HS-27A (cell line): Measurements from ENCODE around the gene ZNF276.
"Not testable (repeated sequence)": the region's sequence is repeated elsewhere in the genome, so short reads cannot be mapped to it uniquely, and the experiment has no call there.

Experiments used
- DNase-seq: peaks from one replicate; pipeline ENCODE4 v3.0.0-alpha.2; 2012; ENCODE audit warnings: low read depth, missing footprints

ZNF276 gene

GRCh38 chr16:89737341-89738071 is 16.2 kb downstream of the ZNF276 start:
- no peak for DNase-seq

DNA sequence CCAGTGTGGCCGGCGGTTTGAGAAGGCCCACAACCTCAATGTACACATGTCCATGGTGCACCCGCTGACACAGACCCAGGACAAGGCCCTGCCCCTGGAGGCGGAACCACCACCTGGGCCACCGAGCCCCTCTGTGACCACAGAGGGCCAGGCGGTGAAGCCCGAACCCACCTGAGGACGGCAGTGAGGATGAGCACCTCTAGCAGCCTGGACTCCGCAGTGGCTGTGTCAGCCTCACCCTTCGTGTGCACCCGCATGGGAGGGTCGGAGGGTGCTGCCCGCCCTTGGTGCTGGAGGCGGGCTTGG is 16.7 kb downstream of the ZNF276 start:
- DNase-seq: no peak

DNA sequence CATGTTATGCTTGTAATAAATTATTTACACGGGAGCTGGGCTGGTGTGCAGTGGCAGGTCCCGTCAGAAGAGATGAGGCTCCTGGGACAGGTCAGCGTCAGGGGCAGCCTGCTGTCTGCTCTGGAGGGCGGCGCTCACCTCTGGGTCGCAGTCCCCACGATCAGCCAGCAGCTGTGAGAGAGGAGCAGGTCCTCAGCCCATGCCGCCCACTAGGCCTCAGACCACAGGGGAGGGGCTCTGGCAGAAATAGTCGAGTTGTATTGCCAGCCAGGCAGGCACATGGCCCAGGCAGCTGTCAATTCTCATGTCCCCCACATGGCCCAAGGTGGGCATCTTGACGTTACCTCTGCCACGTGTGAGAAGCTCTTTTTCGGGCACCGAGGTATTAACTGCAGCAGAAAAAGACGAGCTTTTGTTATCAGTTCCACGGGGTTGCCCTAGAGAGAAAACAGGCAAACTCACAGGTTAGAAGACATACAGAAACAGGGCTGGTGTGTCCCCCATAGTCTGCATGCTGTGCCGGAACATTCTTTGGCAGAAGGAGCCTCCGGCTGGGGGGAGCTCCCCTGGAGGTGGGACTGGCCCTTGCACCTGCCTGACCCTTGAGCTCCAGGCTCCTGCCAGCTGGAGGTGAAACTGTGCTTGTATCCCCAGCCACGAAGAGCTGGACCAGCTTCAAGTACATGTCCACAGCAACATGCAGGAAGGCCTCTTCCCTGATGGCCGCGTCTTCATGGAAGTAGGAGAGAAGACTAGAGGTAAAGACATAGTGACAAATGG is 17.4 kb downstream of the ZNF276 start:
- DNase-seq: no peak

DNA sequence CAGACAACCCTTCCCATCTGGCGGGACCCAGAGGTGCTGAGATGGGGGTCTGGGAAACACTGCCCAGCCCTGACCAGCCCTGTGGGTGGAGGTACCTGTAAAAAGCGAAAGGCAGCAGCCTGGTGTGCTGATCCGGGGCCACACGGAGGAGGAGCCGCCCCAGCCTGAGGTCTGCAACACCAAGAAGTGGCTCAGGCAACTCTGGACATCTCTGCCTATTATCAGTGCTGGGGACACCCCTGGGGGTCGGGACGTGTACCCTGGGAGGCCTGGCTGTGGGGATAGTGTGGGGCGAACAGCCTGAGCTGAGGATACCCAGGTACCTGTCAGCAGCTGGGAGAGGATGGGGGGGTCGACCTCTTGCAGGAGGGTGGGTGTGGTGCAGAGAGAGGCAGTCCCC is 18.0 kb downstream of the ZNF276 start:
- DNase-seq: no peak

DNA sequence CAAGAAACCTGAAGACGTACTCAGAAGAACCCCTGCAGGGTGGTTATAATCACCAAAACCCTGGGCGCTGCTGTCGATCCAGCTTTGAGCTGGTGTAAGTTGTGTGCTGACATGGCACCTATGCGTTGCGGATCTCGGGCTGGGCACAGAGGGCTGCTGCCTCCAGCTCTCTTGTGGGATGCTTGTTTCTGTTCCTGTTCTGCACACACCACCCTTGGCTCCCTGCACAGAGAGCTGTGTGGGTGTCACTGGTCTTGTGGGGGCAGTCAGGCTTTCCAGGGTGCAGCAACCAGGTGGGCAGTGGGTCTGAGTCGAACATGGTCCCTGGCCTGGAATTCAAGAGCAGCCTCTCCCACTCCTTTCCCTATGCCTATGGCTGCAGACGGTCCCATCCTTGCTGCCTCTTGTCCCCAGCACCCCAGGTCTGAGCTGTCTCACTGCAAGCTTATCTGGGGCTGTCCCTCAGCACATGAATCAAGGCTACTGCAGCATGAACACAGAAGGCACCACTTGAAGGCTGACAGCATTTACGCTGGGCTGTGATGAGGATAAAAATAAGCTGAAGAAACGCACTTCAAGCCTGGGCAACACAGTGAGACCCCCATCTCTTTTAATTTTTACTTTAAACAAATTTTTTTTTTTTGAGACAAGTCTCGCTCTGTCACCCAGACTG is 20.1 kb downstream of the ZNF276 start:
- no peak for DNase-seq

- DNase-seq: no peak
Measured at GRCh38 chr16:89742948-89743347, 21.6 kb downstream of the ZNF276 start.

GRCh38 chr16:89744813-89745212 is 23.5 kb downstream of the ZNF276 start:
- DNase-seq: no peak

- DNase-seq: no peak
Measured at GRCh38 chr16:89746043-89746442, 24.7 kb downstream of the ZNF276 start.

DNA sequence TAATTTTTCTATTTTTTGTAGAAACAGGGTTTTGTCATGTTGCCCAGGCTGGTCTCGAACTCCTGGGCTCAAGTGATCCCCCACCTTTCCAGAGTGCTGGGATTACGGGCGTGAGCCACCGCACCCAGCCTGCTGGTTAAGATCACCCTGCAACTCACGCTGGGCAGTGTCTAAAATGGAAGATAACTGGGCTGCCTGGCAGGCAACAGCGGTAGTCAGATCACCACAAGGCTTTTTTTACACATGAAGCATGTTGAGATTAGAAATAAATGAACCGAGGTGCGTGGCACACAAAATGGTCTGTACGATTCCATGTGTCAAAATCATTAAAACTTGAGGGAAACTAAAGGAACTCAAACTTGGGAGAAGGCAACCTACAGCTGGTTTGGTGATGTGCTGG is 26.7 kb downstream of the ZNF276 start:
- no peak for DNase-seq

DNA sequence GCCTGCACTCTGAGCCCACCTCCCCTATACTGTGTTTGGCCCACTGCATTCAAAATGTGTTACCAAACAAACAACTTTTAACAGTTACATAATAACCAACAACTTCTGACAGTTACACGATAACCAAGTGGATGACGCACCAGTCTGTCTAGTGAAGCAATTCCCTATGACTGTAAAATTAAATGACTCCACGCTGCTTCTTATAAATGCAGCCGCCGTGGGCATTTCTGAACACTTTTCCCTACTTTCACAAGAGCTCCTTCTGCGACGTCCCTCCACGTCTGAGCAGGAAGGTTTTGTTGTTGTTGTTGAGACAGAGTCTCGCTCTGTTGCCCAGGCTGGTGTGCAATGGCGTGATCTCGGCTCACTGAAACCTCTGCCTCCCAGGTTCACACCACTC is 27.6 kb downstream of the ZNF276 start:
- DNase-seq: no peak

GRCh38 chr16:89749637-89750036 is 28.3 kb downstream of the ZNF276 start:
- no peak for DNase-seq

DNA sequence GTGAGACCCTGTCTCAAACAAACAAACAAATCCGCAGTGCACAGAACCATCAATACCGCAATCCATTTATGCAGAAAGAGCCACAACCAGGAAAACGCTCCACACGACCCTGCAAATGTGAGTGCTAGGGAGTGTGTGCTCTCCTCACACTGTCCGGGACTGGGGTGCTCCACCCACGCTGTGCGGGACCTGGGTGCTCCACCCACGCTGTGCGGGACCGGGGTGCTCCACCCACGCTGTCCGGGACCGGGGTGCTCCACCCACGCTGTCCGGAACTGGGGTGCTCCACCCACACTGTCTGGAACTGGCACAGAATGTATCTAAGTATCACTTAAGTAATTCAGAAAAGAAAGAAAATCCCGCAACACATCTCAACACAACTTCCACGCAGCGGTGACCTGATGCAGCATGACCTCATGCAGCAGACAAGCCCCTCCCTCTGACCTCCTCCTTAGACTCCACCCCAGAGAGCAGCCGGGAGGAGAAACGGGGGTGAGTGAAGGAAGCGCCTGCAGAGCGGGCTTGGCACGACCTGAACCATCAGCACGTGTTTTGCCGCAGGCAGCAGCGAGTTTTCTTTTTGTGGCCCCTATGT is 38.5 kb downstream of the ZNF276 start:
- no peak for DNase-seq

GRCh38 chr16:89761304-89761922 is 40.1 kb downstream of the ZNF276 start:
- no peak for DNase-seq

DNA sequence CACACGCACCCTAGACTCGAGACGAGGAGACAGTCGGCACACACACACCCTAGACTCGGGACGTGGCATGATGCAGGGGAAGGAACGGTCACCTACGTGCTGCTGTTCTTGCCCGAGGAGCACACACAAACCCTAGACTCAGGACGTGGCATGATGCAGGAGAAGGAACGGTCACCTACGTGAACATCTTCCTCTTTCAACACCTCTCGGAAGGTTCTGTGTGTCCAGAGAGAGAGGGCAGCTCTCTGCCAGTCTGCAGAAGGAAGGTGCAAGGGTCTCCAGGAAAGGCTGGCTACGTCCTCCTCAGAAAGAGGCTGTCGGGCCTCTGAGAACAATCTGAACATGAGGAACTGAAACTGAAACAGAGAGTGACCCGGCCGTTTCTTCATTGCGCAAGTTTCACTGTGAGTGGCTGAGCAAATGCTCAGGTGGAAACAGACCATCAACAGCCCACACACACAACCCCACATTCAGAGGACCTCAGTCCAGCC is 43.4 kb downstream of the ZNF276 start:
- no peak for DNase-seq

DNA sequence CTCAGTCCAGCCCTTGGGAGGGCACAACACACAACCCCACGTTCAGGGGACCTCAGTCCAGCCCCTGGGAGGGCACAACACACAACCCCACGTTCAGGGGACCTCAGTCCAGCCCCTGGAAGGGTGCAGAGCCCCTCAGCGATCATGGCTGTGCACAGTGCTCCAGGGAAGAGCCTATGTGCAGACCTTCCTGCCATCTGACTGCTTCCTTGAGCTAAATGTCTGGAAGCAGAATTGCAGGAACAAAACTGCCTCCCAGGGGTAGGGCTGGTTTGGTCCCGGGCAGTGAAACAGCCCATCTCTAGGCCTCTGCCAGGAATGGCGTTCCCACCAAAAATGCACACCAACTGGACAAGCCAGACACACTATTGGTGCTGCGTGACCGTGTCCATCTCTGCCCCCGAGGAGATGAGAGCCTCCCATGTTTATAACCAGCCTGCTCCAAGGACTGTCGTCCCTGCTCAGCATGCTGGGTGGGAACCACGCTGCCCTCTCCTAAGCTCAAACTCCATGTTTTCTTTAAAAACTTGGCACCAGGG is 44.0 kb downstream of the ZNF276 start:
- DNase-seq: no peak

GRCh38 chr16:89770367-89770766 is 49.0 kb downstream of the ZNF276 start:
- no peak for DNase-seq

GRCh38 chr16:89775223-89775622 is 53.9 kb downstream of the ZNF276 start:
- DNase-seq: no peak

DNA sequence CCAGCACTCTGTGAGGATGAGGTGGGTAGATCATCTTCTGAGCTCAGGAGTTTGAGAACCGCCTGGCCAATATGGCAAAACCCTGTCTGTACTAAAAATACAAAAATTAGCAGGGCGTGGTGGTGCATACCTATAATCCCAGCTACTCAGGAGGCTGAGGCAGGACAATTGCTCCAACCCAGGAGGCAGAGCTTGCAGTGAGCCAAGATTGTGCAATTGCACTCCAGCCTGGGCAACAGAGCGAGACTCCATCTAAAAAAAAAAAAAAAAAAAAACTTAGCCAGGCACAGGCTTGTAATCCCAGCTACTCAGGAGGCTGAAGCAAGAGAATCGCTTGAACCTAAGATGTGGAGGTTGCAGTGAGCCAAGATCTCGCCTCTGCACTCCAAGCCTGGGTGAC is 56.9 kb downstream of the ZNF276 start:
- not testable (repeated sequence) for DNase-seq

GRCh38 chr16:89779231-89779908 is 58.0 kb downstream of the ZNF276 start:
- no peak for DNase-seq

DNA sequence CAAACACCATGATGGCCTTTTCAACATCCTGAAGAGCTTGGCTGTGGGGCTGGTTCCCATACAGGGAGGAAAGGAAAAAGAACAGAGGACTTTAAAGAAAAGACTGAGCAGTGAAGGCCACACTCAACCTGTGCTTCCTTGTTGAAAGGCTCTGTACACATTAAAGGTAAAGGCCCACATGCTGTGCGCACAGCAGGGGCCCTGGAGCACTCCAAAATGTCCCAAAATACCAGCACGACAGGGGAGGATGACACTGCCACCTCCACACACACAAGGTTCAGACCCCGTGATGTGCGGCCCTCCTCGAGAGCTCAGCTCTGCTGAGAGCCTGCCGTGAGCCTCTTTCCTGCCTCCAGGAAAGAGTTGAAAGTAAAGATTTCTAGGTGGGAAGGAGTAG is 58.6 kb downstream of the ZNF276 start:
- DNase-seq: no peak

DNA sequence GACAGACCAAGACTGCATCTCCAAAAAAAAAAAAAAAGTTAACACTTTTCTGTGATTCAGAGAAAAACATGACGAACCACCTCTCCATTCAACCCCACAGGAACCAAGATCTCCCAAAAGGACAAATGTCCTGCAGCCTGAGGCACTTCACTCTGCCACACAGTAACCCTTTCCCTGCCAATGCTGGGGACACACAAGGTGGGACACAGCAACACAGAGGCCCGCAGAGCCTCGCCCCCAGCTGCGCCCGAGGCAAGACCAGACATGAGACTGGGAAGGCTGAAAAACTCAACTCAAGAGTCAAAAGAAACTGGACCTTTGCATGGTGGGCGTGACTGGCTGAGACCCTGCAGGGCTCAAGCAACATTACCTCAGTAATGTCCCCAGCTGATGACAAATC is 61.2 kb downstream of the ZNF276 start:
- DNase-seq: no peak
